ENCODE results near the gene PKNOX1.
"Not testable (repeated sequence)": the region's sequence is repeated elsewhere in the genome, so short reads cannot be mapped to it uniquely, and the experiment has no call there.

Gene PKNOX1

GRCh38 chr21:42931560-42932235 is 42.7 kb upstream of the PKNOX1 start:
- no peak overlapping the region for H3K4me3 Mint-ChIP-seq
- no peaks in the 10 kb centered on the region for H3K36me3 Mint-ChIP-seq (ENCODE audit: low read depth)
- peaks cover 8% of the 10 kb centered on the region for H3K4me1 Mint-ChIP-seq
- no peaks in the 10 kb centered on the region for H3K27me3 Mint-ChIP-seq (ENCODE audit: low read depth)
- no peak overlapping the region for H3K27ac Mint-ChIP-seq
- TF ChIP-seq CTCF (IDR thresholded peaks at IDR 0.05; ENCODE audit: unreplicated experiment in 3 of 3), result no peak
- no peaks in the 10 kb centered on the region for H3K9me3 Mint-ChIP-seq

GRCh38 chr21:42932378-42933136 is 41.8 kb upstream of the PKNOX1 start:
- not testable (repeated sequence) for H3K9me3 Mint-ChIP-seq; H3K36me3 Mint-ChIP-seq (ENCODE audit: low read depth); H3K27me3 Mint-ChIP-seq (ENCODE audit: low read depth); H3K4me1 Mint-ChIP-seq; H3K4me3 Mint-ChIP-seq
- peak overlapping the region; percentile 37 to 51 (median 43) for H3K27ac Mint-ChIP-seq

- not testable (repeated sequence) for H3K36me3 Mint-ChIP-seq (ENCODE audit: low read depth); H3K9me3 Mint-ChIP-seq; H3K27me3 Mint-ChIP-seq (ENCODE audit: low read depth); H3K4me3 Mint-ChIP-seq
- peaks cover 17% of the 10 kb centered on the region for H3K4me1 Mint-ChIP-seq
- H3K27ac Mint-ChIP-seq, result peak overlapping the region; percentile 37 to 51 (median 43)
These were observed 41.0 kb upstream of the PKNOX1 start for GRCh38 chr21:42933137-42933970.

- H3K9me3 Mint-ChIP-seq; H3K36me3 Mint-ChIP-seq (ENCODE audit: low read depth); H3K27ac Mint-ChIP-seq; H3K27me3 Mint-ChIP-seq (ENCODE audit: low read depth); H3K4me3 Mint-ChIP-seq: not testable (repeated sequence)
- peaks cover 19% of the 10 kb centered on the region for H3K4me1 Mint-ChIP-seq
These were observed 40.4 kb upstream of the PKNOX1 start for GRCh38 chr21:42933973-42934372.

GRCh38 chr21:42936360-42936759 is 38.0 kb upstream of the PKNOX1 start:
- H3K27me3 Mint-ChIP-seq (ENCODE audit: low read depth); H3K4me3 Mint-ChIP-seq; H3K27ac Mint-ChIP-seq; H3K9me3 Mint-ChIP-seq; H3K36me3 Mint-ChIP-seq (ENCODE audit: low read depth): not testable (repeated sequence)
- H3K4me1 Mint-ChIP-seq, result peaks cover 30% of the 10 kb centered on the region

GRCh38 chr21:42937034-42937940 is 37.1 kb upstream of the PKNOX1 start:
- Mint-ChIP-seq H3K4me1 (peaks cover 30% of the 10 kb centered on the region), H3K27ac (peak overlapping the region in 1 of 3 experiments; percentile 46)
- H3K36me3 Mint-ChIP-seq (ENCODE audit: low read depth); H3K9me3 Mint-ChIP-seq; H3K27me3 Mint-ChIP-seq (ENCODE audit: low read depth); H3K4me3 Mint-ChIP-seq: not testable (repeated sequence)

- Mint-ChIP-seq H3K36me3 (ENCODE audit: low read depth) (no peaks in the 10 kb centered on the region), H3K9me3 (no peaks in the 10 kb centered on the region), H3K4me1 (peaks cover 25% of the 10 kb centered on the region), H3K4me3 (peak overlapping the region in 1 of 3 experiments; percentile 8), H3K27me3 (ENCODE audit: low read depth) (peaks cover 15% of the 10 kb centered on the region), H3K27ac (peak overlapping the region in 1 of 3 experiments; percentile 46)
- no peak for TF ChIP-seq CTCF (IDR thresholded peaks at IDR 0.05; ENCODE audit: unreplicated experiment in 3 of 3)
These were observed 36.3 kb upstream of the PKNOX1 start for GRCh38 chr21:42937960-42938605.

- H3K4me1 Mint-ChIP-seq, result peaks cover 23% of the 10 kb centered on the region
- H3K36me3 Mint-ChIP-seq (ENCODE audit: low read depth); H3K9me3 Mint-ChIP-seq: not testable (repeated sequence)
- H3K27ac Mint-ChIP-seq, result peak overlapping the region in 1 of 3 experiments; percentile 46
- H3K4me3 Mint-ChIP-seq, result peak overlapping the region in 1 of 3 experiments; percentile 8
- peaks cover 18% of the 10 kb centered on the region for H3K27me3 Mint-ChIP-seq (ENCODE audit: low read depth)
These were observed 35.8 kb upstream of the PKNOX1 start for GRCh38 chr21:42938606-42938995.
